ENCODE measurements around the gene SUCLG1.

SUCLG1 gene

GRCh38 chr2:84393829-84394228, 65.3 kb downstream of the SUCLG1 start:
- Histone ChIP-seq H3K36me3 (ENCODE audit: insufficient read depth, low read length) (no peaks in the 10 kb centered on the region), H3K4me3 (no peak overlapping the region), H3K9me3 (ENCODE audit: low read depth, low read length) (no peaks in the 10 kb centered on the region), H3K9ac (ENCODE audit: insufficient read length) (no peak overlapping the region), H3K27ac (no peak overlapping the region)
- DNase-seq (ENCODE audit: low read depth, low spot score): no peak
- TF ChIP-seq FOXP2 (optimal IDR thresholded peaks at IDR 0.05; ENCODE audit: control extremely low read depth, extremely low read length, insufficient read depth) (no peak), POLR2AphosphoS5 (IDR thresholded peaks at IDR 0.05; ENCODE audit: borderline replicate concordance, low read depth, low read length) (no peak), EZH2 (IDR thresholded peaks at IDR 0.05) (no peak)

- TF ChIP-seq POLR2AphosphoS5 (IDR thresholded peaks at IDR 0.05; ENCODE audit: borderline replicate concordance, low read depth, low read length) (no peak), FOXP2 (optimal IDR thresholded peaks at IDR 0.05; ENCODE audit: control extremely low read depth, extremely low read length, insufficient read depth) (no peak), EZH2 (IDR thresholded peaks at IDR 0.05) (no peak)
- no peaks in the 10 kb centered on the region for H3K36me3 ChIP-seq (ENCODE audit: insufficient read depth, low read length)
- no peaks in the 10 kb centered on the region for H3K9me3 ChIP-seq (ENCODE audit: low read depth, low read length)
- H3K27ac ChIP-seq: no peak overlapping the region
- DNase-seq (ENCODE audit: low read depth, low spot score): no peak
- no peak overlapping the region for H3K4me3 ChIP-seq
- H3K9ac ChIP-seq (ENCODE audit: insufficient read length): no peak overlapping the region
Observed at GRCh38 chr2:84389794-84390193, 69.3 kb downstream of the SUCLG1 start.

GRCh38 chr2:84388921-84389490, 70.1 kb downstream of the SUCLG1 start:
- Histone ChIP-seq H3K27ac (no peak overlapping the region), H3K4me3 (no peak overlapping the region), H3K9ac (ENCODE audit: insufficient read length) (no peak overlapping the region), H3K36me3 (ENCODE audit: insufficient read depth, low read length) (no peaks in the 10 kb centered on the region), H3K9me3 (ENCODE audit: low read depth, low read length) (no peaks in the 10 kb centered on the region)
- TF ChIP-seq POLR2AphosphoS5 (IDR thresholded peaks at IDR 0.05; ENCODE audit: borderline replicate concordance, low read depth, low read length) (no peak), FOXP2 (optimal IDR thresholded peaks at IDR 0.05; ENCODE audit: control extremely low read depth, extremely low read length, insufficient read depth) (no peak), EZH2 (IDR thresholded peaks at IDR 0.05) (no peak)
- DNase-seq (ENCODE audit: low read depth, low spot score): no peak

- no peak overlapping the region for H3K9ac ChIP-seq (ENCODE audit: insufficient read length)
- no peak overlapping the region for H3K4me3 ChIP-seq
- no peak for DNase-seq (ENCODE audit: low read depth, low spot score)
- TF ChIP-seq FOXP2 (optimal IDR thresholded peaks at IDR 0.05; ENCODE audit: control extremely low read depth, extremely low read length, insufficient read depth) (no peak), POLR2AphosphoS5 (IDR thresholded peaks at IDR 0.05; ENCODE audit: borderline replicate concordance, low read depth, low read length) (no peak), EZH2 (IDR thresholded peaks at IDR 0.05) (no peak)
- no peaks in the 10 kb centered on the region for H3K9me3 ChIP-seq (ENCODE audit: low read depth, low read length)
- H3K27ac ChIP-seq: no peak overlapping the region
- H3K36me3 ChIP-seq (ENCODE audit: insufficient read depth, low read length): no peaks in the 10 kb centered on the region
Observed at GRCh38 chr2:84388133-84388532, 70.9 kb downstream of the SUCLG1 start.

- TF ChIP-seq FOXP2 (optimal IDR thresholded peaks at IDR 0.05; ENCODE audit: control extremely low read depth, extremely low read length, insufficient read depth) (no peak), POLR2AphosphoS5 (IDR thresholded peaks at IDR 0.05; ENCODE audit: borderline replicate concordance, low read depth, low read length) (no peak), EZH2 (IDR thresholded peaks at IDR 0.05) (no peak)
- Histone ChIP-seq H3K4me3 (no peak overlapping the region), H3K27ac (no peak overlapping the region), H3K9ac (ENCODE audit: insufficient read length) (no peak overlapping the region), H3K36me3 (ENCODE audit: insufficient read depth, low read length) (no peaks in the 10 kb centered on the region), H3K9me3 (ENCODE audit: low read depth, low read length) (no peaks in the 10 kb centered on the region)
- no peak for DNase-seq (ENCODE audit: low read depth, low spot score)
Observed at GRCh38 chr2:84386336-84387040, 72.6 kb downstream of the SUCLG1 start.

GRCh38 chr2:84383271-84383670, 75.8 kb downstream of the SUCLG1 start:
- no peak for TF ChIP-seq POLR2AphosphoS5 (IDR thresholded peaks at IDR 0.05; ENCODE audit: borderline replicate concordance, low read depth, low read length)
- no peak overlapping the region for H3K9ac ChIP-seq (ENCODE audit: insufficient read length)
- H3K9me3 ChIP-seq (ENCODE audit: low read depth, low read length): no peaks in the 10 kb centered on the region
- H3K36me3 ChIP-seq (ENCODE audit: insufficient read depth, low read length): no peaks in the 10 kb centered on the region
- no peak for DNase-seq (ENCODE audit: low read depth, low spot score)
- H3K27ac ChIP-seq: no peak overlapping the region
- no peak overlapping the region for H3K4me3 ChIP-seq

GRCh38 chr2:84380875-84381274, 78.2 kb downstream of the SUCLG1 start:
- no peak for DNase-seq (ENCODE audit: low read depth, low spot score)
- Histone ChIP-seq H3K9ac (ENCODE audit: insufficient read length) (no peak overlapping the region), H3K4me3 (no peak overlapping the region), H3K36me3 (ENCODE audit: insufficient read depth, low read length) (no peaks in the 10 kb centered on the region), H3K9me3 (ENCODE audit: low read depth, low read length) (no peaks in the 10 kb centered on the region), H3K27ac (no peak overlapping the region)
- TF ChIP-seq EZH2 (IDR thresholded peaks at IDR 0.05) (no peak), POLR2AphosphoS5 (IDR thresholded peaks at IDR 0.05; ENCODE audit: borderline replicate concordance, low read depth, low read length) (no peak), FOXP2 (optimal IDR thresholded peaks at IDR 0.05; ENCODE audit: control extremely low read depth, extremely low read length, insufficient read depth) (no peak)

GRCh38 chr2:84378960-84379359, 80.1 kb downstream of the SUCLG1 start:
- no peaks in the 10 kb centered on the region for H3K36me3 ChIP-seq (ENCODE audit: insufficient read depth, low read length)
- no peak for DNase-seq (ENCODE audit: low read depth, low spot score)
- no peak for TF ChIP-seq POLR2AphosphoS5 (IDR thresholded peaks at IDR 0.05; ENCODE audit: borderline replicate concordance, low read depth, low read length)
- no peak overlapping the region for H3K9ac ChIP-seq (ENCODE audit: insufficient read length)
- no peak overlapping the region for H3K4me3 ChIP-seq
- H3K9me3 ChIP-seq (ENCODE audit: low read depth, low read length): no peaks in the 10 kb centered on the region
- no peak overlapping the region for H3K27ac ChIP-seq

- H3K4me3 ChIP-seq: no peak overlapping the region
- H3K36me3 ChIP-seq (ENCODE audit: insufficient read depth, low read length): no peaks in the 10 kb centered on the region
- no peak overlapping the region for H3K27ac ChIP-seq
- TF ChIP-seq FOXP2 (optimal IDR thresholded peaks at IDR 0.05; ENCODE audit: control extremely low read depth, extremely low read length, insufficient read depth) (no peak), POLR2AphosphoS5 (IDR thresholded peaks at IDR 0.05; ENCODE audit: borderline replicate concordance, low read depth, low read length) (no peak), EZH2 (IDR thresholded peaks at IDR 0.05) (no peak)
- H3K9me3 ChIP-seq (ENCODE audit: low read depth, low read length): no peaks in the 10 kb centered on the region
- H3K9ac ChIP-seq (ENCODE audit: insufficient read length): no peak overlapping the region
- no peak for DNase-seq (ENCODE audit: low read depth, low spot score)
Observed at GRCh38 chr2:84375020-84375419, 84.1 kb downstream of the SUCLG1 start.

Measured in SK-N-MC (cell line).